HepG2 (cell line): ENCODE measurements around the gene CLCA4.

Source experiments
- POLR2A ChIP-seq, 2 experiments: IDR thresholded peaks; 2 replicates each; pipeline ENCODE4 v1.6.1; 2011; ENCODE audit warnings: low read depth in 2 of 2, low read length in 2 of 2, mild to moderate bottlenecking in 1 of 2, moderate library complexity in 1 of 2; ENCODE audit not compliant: insufficient read depth in 1 of 2
- SETDB1 ChIP-seq: sonication (generic); formaldehyde crosslinking; IDR thresholded peaks from 2 replicates; pipeline ENCODE4 v1.5.1; 2020; ENCODE audit warnings: missing genetic modification reagents, mild to moderate bottlenecking, borderline replicate concordance
- TCF7 ChIP-seq: sonication (generic); IDR thresholded peaks from 2 replicates; pipeline ENCODE4 v1.6.1; 2016; ENCODE audit warnings: antibody characterized with exemption, low read depth
- ZNF713 ChIP-seq: sonication (generic); formaldehyde crosslinking; IDR thresholded peaks from 2 replicates; pipeline ENCODE4 v1.4.0; 2020; ENCODE audit warnings: mild to moderate bottlenecking, missing genetic modification reagents
- TF ChIP-seq, protein P1 (sequence below): sonication (generic); formaldehyde crosslinking; IDR thresholded peaks from 2 replicates; pipeline ENCODE4 v1.5.0; 2020; ENCODE audit warnings: mild to moderate bottlenecking, missing genetic modification reagents, moderate library complexity
- TF ChIP-seq, protein P2 (sequence below): sonication (generic); formaldehyde crosslinking; IDR thresholded peaks from 2 replicates; pipeline ENCODE4 v1.8.0; 2022; ENCODE audit warnings: mild to moderate bottlenecking, missing genetic modification reagents; ENCODE audit not compliant: insufficient replicate concordance

DNA sequence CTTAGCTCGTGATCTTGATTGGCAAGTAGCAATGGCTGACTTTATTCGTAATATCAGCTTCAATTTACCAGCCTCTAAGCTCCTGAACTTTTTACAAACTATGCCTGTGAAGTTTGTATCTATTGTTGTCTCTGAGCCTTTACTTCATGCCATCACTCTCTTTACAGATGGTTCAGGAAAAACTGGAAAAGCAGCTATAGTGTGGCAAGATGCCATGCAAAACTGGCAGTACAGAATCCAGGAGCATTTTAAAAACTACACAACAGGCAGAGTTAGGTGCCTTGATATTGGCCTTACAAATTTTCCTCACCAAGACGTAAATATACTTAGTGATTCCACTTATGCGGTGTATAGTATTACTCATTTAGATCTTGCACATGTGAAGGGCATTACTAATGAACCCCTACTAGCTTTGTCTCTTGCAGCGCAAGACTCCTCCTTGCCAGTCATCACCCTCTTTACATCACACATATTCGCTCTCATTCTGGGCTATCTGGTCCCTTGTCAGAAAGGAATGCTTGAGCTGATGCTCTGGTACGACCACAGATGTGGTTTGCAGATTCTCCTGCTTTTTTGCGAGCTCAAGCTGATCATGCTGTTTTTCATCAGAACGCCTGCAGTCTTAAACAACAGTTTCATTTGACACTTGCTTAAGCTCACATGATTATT, 41.8 kb upstream of the CLCA4 start:
- TF ChIP-seq SETDB1 (no peak), ZNF713 (CRISPR knock-in tag) (no peak), POLR2A (IDR thresholded peaks at IDR 0.05; ENCODE audit: insufficient read depth in 1 of 2, low read depth in 2 of 2, low read length in 2 of 2) (no peak), TCF7 (no peak)
- TF ChIP-seq, protein P1, sequence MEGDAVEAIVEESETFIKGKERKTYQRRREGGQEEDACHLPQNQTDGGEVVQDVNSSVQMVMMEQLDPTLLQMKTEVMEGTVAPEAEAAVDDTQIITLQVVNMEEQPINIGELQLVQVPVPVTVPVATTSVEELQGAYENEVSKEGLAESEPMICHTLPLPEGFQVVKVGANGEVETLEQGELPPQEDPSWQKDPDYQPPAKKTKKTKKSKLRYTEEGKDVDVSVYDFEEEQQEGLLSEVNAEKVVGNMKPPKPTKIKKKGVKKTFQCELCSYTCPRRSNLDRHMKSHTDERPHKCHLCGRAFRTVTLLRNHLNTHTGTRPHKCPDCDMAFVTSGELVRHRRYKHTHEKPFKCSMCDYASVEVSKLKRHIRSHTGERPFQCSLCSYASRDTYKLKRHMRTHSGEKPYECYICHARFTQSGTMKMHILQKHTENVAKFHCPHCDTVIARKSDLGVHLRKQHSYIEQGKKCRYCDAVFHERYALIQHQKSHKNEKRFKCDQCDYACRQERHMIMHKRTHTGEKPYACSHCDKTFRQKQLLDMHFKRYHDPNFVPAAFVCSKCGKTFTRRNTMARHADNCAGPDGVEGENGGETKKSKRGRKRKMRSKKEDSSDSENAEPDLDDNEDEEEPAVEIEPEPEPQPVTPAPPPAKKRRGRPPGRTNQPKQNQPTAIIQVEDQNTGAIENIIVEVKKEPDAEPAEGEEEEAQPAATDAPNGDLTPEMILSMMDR (CRISPR knock-in tag) = no peak
- TF ChIP-seq, protein P2, sequence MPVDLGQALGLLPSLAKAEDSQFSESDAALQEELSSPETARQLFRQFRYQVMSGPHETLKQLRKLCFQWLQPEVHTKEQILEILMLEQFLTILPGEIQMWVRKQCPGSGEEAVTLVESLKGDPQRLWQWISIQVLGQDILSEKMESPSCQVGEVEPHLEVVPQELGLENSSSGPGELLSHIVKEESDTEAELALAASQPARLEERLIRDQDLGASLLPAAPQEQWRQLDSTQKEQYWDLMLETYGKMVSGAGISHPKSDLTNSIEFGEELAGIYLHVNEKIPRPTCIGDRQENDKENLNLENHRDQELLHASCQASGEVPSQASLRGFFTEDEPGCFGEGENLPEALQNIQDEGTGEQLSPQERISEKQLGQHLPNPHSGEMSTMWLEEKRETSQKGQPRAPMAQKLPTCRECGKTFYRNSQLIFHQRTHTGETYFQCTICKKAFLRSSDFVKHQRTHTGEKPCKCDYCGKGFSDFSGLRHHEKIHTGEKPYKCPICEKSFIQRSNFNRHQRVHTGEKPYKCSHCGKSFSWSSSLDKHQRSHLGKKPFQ = no peak
